ENCODE data around the gene OSM. TPM values are rescaled to one million over a fixed set of nuclear protein-coding genes. Genes with fewer than 3 reads are reported as not detected.

Gene OSM
- total RNA-seq, 4 donors from 2014 or later = 0.19 to 5.7 (median 0.19) TPM; not detected in 1

DNA sequence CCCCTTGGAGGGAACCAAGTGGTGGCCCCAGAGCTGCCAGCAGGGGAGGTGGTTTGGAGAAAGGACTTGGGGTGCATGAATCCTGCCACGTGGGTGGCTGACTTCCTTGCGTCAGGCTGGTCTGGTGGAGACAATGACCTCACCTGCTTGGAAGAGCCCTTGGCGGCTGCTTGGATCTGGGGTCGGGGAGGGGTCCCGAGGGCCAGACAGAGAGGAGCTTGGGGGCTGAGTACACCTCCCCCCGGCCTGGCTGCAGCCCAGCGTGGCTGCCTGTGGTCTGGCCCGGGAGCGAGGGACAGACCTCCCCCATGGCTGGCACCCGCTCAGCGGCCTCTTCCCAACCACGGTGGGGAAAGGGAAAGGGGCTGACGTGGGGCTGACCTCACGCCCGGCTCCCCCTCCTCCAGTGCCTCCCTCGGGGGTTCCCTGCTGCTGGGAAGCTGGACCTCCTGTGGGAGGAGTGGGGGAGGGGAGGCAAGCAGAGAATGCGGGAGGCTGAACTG is 33.9 kb downstream of the OSM start:
- H3K27ac ChIP-seq = no peak overlapping the region
- intact Hi-C loops (cut with DNase I) = no loop called here
- TF ChIP-seq POLR2A (IDR thresholded peaks at IDR 0.05) (no peak), CTCF (IDR thresholded peaks at IDR 0.05) (no peak)
- 4% methylated on average over 4 of the region's 17 CpGs; no CpG with 5 or more reads in 1 of the 2 donors for WGBS, 2 donors
- peaks cover 0 to 10% (median 0%) of the 10 kb centered on the region in 4 donors for H3K27me3 ChIP-seq
- H3K4me1 ChIP-seq = peaks cover 0 to 33% (median 0%) of the 10 kb centered on the region in 3 donors
- H3K9me3 ChIP-seq = no peaks in the 10 kb centered on the region
- no peak for DNase-seq
- H3K4me3 ChIP-seq = no peak overlapping the region
- H3K36me3 ChIP-seq = no peaks in the 10 kb centered on the region

DNA sequence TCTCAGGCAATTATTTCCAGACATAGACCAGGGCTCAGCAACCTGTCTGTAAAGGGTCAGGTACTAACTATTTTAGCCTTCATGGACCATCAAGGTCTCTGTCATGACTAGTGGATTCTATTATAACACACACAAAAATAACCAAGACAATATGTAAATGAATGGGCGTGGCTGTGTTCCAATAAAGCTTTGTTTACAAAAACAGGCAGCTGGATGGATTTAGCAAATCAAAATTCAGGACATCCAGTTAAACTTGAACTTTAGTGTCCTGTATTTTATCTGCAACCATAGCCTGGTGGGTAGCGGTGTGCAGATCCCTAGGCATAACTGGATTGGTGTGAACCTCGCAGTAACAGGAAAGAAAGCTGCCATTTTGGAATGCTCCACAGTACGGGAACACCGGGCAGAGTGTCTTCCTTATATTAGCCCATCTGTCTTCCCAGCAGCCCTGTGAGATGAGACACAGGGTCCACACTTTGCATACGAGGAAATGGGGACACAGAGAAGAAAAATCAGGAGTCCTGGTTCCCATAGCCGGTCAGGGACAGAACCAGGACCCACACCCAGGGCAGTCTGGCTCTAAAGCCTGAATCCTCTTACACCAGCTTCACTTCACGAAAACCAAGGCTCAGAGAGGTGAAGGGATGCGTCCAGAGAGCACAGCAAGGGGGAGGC is 35.7 kb downstream of the OSM start:
- Histone ChIP-seq H3K9me3 (no peaks in the 10 kb centered on the region), H3K4me3 (no peak overlapping the region), H3K27ac (no peak overlapping the region), H3K36me3 (no peaks in the 10 kb centered on the region), H3K27me3 (peaks cover 0 to 10% (median 0%) of the 10 kb centered on the region in 4 donors), H3K4me1 (peaks cover 0 to 30% (median 0%) of the 10 kb centered on the region in 3 donors)
- no peak for TF ChIP-seq CTCF (IDR thresholded peaks at IDR 0.05)
- no peak for TF ChIP-seq POLR2A (IDR thresholded peaks at IDR 0.05)
- no peak for DNase-seq
- intact Hi-C loops (cut with DNase I) = no loop called here
- 71 to 80% methylated on average over 6 to 7 of the region's 9 CpGs for WGBS, 2 donors

- peaks cover 0 to 15% (median 0%) of the 10 kb centered on the region in 4 donors for H3K27me3 ChIP-seq
- peaks cover 0 to 24% (median 0%) of the 10 kb centered on the region in 3 donors for H3K4me1 ChIP-seq
- no peaks in the 10 kb centered on the region for H3K9me3 ChIP-seq
- TF ChIP-seq CTCF (IDR thresholded peaks at IDR 0.05) (no peak), POLR2A (IDR thresholded peaks at IDR 0.05) (no peak)
- no peaks in the 10 kb centered on the region for H3K36me3 ChIP-seq
- no peak overlapping the region for H3K4me3 ChIP-seq
- DNase-seq = no peak
- intact Hi-C loops (cut with DNase I) = no loop called here
- no peak overlapping the region for H3K27ac ChIP-seq
- 80 to 91% methylated on average over 3 of the region's 3 CpGs for WGBS, 2 donors
These were observed 36.3 kb downstream of the OSM start for GRCh38 chr22:30230330-30230729.

DNA sequence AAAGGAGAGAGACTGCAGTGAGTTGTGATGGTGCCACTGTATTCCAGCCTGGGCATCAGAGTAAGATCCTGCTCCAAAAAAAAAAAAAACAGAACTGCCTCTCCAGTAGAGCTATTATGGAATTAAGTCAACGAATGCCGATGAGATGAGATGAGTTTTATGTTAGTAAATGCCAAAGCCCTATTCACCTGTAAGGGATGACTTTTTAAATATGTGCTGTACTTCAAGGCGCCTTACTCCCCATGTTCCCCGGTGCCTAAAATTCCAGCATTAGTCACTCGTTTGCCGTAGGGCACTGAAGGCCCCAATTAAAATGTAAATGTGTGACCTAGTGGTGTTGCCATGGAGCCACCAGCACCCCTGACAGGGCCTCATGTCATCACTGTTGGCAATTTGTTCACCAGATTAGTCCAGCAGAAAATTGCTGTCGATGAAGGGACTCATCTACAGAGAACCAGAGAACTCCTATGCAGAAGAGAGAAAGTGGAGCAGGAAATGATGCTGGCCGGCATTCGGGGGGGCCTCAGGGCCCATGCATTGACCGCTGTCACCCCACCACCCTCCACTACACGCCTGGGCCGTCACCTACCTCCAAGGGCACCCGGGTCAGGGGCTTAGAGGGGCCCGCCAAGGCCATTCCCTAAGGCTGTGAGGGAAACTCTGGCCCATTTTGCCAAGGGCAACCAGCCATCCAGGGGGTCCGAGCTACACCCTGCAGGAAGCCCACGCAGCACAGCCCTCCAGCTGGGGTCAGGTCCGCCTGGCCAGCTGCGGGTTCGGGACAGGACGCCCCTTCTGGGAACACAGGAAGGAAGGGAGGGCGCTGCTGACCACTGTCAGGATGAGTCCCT is 37.9 kb downstream of the OSM start:
- TF ChIP-seq CTCF (IDR thresholded peaks at IDR 0.05) = no peak
- TF ChIP-seq POLR2A (IDR thresholded peaks at IDR 0.05) = no peak
- H3K27ac ChIP-seq = no peak overlapping the region
- no peak overlapping the region for H3K4me3 ChIP-seq
- H3K36me3 ChIP-seq = no peaks in the 10 kb centered on the region
- H3K4me1 ChIP-seq = peaks cover 0 to 25% (median 0%) of the 10 kb centered on the region in 3 donors
- no peak for DNase-seq
- 55 to 61% methylated on average over 6 to 16 of the region's 21 CpGs for WGBS, 2 donors
- H3K9me3 ChIP-seq = no peaks in the 10 kb centered on the region
- intact Hi-C loops (cut with DNase I) = no loop called here
- H3K27me3 ChIP-seq = peaks cover 0 to 22% (median 0%) of the 10 kb centered on the region in 4 donors
